Measurements from ENCODE around the gene COBL.
"Not testable (repeated sequence)": the region's sequence is repeated elsewhere in the genome, so short reads cannot be mapped to it uniquely, and the experiment has no call there.

Gene COBL

DNA sequence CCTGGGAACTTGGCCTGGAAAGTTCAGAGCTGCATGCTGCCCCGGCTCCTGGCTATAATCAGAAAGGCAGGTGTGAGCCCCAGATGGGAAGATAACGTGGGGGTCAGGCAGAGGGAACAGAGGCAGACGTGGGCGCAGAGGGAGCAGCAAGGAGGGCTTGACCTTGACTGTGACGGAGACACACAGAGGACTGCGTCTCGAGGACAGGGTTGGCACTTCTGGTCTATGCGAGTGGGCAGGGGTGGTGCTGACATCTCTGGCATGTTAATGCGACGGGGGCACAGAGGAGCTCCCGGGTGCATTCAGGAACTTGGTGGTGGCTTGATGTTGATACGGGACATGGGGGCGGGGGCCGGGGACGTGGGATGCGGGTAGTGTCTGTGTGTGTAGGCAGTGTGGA lies 301.8 kb downstream of the COBL start:
- no peak for DNase-seq

DNA sequence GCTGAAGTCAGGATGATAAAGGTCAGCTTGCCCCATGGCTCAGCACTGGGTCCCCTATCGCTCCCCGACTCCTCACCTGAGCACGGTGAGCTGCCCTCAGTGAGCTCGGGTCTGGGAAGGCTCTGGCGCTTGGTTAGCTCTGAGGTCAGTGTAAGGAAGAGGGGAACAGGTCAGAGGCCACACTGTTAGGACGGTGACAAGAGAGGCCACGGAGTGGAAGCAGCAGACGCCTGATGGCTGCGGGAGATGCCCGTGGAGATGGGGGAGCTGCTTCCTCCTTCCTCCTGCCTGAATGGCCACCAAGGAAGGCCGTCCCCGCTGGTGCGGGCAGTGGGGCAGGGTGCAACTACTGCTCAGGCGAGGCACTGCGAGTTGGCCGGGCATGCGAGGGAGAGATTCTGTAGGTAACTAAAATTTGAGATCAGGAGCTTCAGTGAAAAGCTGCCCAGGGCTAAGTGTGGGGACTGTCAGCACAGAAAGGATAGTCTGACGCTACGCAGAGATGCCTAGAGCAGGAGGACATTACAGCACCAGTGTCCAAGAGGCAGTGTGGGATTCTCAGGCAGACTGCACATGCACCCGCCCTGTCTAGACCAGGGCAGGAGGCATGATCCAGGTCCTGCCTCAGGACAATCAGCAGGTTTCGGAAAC lies 302.6 kb downstream of the COBL start:
- DNase-seq = no peak

DNA sequence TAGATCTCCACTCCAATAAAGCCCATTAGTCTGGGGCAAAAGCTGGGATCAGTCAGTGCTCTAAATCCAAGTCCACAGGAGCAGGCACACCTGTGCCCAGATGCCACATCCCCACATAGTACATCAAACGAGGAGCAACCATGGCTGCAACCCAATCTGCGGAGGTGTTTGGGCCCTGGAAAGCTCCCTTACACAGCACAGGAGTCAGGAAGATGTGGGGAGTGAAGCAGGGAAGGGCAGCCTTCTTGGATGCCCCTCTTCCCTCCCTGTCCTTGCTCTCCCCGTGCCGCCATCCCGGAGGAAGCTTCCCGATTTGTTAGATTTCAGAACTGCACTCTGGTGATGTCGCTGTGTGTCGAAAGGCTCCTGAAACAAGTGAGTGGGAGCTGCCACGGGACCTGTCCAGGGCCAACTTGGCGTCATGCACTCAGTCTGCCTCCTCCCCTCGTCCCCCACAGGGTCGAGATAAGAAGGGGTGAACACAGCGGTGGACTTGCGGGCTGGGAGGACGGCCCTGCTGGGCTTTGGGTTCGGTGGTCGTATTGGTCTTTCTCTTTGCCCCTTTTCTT lies 303.3 kb downstream of the COBL start:
- no peak for DNase-seq

DNA sequence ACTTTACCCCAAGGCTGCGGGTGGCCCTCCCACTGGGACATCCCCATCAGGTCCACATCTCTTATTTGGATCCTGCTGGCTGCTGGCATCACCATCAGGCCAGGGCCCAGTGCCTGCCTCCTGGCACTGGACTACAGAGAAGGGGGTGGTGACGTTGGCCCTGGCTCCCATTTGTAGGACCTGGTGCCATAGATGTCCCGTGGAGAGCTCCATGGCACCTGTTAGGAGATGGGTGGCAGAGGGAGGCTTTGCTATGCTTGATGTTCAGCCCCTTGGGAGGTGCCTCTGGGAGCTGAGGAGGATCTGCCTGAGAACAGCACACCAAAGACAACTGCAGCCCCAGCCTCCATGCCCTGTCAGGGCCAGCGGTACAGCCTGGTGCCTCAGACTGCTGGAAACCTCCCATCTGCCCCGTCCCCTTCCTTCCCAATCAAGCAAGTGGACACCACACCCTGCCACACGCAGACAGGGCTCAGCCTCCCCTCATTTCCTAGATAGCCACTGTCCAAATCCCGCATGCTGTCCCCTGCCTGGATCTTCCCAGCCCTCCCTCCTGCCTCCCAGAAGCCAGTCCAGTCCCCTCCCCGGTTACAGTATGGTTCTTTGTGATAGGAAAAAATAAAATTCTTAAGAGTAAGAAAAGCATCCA lies 303.9 kb downstream of the COBL start:
- no peak for DNase-seq

DNA sequence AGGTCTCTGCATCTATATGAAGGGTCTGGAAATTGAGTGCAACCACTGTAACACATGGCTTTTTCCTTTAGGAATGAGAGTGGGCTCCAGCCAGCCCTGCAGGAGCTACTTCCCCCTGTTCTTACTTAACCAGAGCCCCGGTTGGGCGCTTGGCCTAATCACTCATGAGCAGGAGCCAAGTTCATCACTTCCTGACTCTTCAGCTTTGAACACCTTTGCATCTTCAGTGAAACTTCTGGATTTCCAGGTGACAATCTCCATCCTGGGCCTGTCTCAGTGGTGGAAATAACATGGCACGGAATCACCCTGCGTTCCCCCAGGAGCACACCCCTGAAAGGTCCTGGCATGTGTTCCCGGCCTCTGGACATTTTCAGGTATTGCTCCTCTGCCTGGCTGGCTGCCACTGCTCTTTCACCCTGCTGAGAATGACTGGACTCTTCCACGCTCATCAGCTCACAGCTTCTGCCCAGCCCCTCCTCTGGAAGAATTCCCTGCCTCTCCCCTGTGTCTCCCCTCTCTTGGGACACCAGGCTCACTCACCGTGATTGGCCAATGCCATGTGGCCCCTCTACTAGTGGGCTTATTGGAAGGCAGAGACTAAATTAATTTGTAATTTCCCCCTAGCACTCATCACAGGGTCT lies 304.8 kb downstream of the COBL start:
- no peak for DNase-seq

DNA sequence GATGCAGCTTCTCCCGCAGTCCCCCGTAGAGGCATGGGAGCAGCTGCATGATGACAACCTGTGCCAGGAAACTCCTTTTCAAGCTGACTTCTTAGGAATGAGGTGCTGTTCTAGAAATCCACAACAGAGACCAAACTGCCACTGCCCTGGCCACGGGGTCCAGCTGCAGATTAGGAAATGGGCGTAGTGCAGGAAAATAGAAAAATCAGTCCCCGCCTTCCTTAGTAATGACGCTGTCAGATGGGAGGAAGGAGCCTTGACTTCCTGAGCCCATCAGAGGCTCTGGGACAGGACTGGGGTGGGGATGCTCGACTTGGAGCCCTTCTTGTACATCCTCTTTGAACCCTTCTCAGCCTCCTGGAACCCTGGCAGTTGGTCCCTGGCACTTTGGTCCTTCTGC lies 306.1 kb downstream of the COBL start:
- DNase-seq = no peak

DNA sequence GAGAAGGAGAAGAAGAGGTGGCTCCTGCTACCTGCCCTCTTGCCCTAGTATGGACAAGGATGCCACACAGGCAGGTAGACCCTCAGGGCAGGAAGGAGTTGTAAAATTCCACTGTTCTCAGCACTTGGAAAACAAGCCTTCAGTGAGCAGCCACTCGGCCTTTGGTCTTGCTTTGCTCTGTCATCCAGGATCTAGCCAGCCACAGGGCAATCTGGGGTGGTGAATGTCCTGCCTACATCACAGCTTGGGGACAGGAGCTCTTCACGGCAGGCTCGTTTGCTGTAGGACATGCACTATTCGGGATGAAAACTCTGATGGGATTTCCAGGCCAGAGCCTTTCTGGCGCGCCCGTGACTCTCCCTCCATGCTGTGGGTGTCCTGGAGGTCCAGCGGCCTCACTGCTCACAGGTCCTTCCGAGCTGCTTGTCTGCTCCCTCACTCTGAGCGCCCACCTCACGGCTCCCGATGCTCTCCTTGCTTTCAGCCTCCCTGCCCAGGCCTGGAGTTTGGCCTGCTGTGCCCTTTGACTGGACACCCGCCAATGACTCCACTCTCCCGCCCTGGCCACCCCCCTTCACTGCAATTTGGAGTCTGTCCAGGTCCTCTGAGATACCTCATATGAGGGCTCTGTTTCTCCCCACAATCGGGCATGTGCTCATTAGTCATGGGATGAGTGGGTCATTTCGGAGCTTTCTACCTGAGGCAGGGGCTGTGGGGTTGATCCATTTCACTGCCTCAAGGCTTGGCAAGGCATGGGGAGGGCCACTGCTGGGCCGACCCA lies 306.7 kb downstream of the COBL start:
- DNase-seq = no peak

DNA sequence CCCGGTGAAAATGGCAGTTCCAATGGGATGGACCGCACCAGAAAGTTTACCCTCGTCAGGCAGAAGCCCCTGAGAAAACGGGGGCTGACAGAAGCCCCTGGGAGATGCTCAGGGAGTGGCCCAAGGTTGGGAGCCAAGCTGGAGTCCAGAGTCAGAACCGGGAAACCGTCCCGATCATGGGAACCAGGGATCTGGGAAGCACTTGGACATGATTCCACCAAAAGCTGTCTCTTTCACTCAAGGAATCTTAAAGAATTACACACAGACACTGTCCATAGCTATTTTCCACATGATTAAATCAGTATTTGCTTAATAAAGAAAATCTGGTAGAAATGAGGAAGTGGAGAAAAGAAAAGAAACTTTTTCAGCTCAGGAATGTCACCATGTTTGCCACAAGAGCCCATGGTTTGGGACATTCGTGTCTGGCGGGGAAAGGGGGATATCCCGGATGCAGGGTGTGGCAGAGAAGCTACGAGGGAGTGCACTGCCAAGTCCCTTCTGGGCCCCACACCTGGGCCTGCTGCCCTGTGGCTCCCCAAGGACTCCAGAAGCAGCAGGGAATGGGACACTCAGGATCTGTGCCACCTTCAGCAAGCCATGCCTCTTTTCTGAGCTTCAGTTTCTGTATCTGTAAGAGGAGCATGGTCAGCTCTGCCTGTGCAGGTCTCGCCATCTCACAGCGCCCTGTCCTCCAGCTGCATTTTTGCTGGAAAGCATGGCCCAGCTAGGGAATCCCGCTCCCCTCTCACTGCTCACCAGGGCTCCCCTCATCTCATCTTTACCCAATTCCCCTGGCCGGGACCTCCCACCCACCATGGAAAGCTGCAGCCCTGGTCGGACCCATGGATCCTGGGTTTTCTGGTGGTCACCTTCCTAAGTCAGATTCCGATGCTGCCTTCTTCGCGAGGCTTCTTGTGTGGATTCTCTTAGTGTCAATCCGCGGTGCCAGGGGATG lies 308.8 kb downstream of the COBL start:
- DNase-seq = no peak

DNA sequence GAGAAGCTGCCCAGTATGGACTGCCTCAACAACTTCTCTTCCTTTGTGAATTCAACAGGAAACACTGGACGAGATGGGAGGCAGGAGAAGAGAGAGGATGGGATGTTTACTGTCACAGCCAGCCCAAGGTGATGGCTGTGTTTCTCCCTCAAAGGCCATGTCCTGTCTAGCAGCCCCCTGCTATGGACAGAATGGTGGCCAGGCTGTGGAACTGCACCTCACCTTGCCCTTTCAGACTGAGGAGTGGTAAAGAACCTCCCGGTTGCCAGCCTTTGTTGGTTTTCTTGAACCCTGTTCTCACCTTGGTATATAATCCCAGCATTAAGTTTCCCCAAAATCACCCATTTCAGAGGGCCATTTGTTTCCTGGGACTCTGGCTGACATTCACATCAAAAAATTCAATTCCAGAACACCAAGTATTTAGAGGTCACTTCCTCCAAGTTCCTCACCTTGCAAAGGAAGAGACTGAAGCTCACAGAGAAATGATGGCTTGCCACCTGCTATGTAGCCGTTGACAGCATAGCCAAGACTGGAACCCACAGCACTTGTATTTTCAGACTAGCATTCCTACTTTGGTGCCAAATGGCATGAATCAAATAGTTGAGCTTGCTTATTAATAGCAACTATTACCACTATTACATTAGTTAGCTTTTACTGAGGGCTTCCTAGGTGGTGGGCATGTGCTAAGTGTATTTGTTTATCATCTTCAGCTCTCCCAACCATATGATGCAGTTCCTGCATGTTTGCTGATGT lies 309.9 kb downstream of the COBL start:
- no peak for DNase-seq

DNA sequence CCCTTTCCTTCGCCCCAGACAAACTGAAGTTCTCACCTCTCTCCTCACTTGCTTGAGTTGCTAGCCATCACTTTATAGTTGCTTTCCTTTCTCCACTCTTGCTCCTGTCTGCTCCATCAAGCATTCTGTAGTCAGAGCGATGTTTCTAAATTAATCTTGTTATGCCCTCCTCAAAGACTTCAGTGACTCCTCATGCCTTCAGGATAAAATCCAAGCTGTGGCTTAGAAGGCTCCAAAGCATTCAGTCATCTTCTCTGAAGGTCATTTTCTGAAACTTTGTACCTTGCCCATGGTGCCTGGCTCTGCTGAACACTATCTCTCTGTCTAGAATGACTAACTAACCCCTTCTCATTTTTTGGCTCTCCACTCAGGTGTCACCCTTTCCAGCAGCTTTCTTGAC lies 311.5 kb downstream of the COBL start:
- DNase-seq = no peak

DNA sequence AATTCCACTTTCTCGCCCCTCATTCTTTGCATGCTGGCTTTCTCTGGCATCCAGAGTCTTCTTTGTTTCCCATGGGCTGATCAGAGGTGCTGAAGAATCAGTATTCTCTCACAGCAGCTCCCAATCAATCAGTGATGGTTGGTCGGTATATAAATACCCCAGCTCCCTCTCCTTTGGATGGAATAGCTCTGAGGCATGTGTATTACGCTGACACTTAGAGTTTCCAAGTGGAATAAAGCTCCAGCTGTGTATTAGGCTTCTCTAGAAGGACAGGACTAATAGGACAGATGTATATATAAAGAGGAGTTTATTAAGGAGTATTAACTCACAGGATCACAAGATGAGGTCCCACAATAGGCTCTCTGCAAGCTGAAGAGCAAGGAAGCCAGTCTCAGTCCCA lies 315.7 kb downstream of the COBL start:
- no peak for DNase-seq

DNA sequence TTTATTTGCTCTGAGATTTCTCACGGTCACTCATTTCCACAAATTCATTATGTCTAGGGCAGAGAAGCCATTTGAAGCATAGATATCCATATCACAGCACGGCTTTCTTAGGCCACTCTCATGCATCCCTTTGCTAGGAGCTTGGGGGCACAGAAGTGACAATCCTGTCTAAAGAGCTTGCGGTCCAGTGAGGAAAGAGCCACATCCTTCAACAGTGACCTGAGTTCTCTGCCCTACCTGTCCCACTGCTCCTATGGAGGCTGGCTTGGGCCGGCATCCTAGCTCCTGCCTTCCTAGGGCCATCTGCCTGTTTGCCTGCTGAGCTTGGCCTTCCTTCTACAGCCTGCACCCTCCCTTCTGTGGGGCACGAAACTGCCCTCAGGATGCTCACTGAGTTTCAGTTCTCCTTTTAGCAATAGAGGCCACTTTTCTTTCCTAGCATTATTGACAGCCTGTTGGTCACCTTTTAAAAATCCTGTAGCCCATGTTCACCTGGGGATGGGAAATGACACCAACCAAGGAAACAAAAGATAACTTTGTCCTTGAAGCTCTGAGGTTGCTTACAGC lies 321.8 kb downstream of the COBL start:
- DNase-seq = no peak

DNA sequence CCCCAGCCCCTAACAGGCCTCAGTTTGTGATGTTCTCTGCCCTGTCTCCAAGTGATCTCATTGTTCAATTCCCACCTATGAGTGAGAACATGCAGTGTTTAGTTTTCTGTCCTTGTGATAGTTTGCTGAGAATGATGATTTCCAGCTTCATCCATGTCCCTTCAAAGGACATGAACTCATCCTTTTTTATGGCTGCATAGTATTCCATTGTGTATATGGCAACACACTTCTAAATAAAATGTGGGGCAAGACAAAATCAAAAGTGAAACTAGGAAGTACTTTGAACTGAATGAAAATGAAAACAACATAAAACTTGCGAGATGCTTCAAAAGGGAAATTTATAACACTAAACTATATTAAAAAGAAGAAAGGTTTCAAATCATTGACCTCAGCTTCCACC lies 326.4 kb downstream of the COBL start:
- not testable (repeated sequence) for DNase-seq

DNA sequence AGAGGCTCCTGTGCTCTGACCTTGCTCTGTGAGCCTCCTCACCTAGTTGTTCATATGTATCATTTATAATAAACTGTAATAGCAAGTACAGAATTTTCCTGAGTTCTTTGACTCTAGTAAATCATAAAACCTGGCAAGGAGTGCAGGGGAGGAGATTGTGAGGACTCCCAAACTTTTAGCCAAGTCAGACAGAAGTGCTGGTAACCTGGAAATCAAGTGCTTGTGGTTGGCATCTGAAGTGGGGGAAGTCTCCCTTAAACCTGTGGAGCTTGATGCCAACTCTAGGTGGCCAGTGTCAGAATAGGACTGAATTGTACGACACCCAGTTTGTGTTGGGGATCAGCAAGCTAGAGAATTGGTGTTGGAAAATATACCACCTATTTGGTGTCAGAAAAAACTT lies 327.6 kb downstream of the COBL start:
- no peak for DNase-seq

DNA sequence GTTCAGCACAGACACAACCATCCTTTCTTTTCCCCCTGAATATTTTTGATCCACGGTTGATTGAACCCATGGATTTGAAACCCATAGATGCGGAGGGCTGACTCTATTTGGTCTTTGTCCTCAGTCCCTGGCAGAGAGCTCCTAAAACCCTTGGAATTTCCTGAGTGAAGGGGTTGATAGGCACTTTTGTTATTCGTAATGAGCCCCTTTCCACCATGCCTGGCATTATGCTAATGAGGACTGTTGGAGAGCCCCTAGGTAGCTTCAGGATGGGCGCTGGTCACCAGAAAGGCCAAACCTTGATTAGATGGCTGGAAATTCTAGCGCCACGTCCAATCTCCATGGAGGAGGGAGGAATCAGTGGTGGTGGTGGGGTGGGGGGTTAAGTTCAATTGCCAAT lies 328.1 kb downstream of the COBL start:
- no peak for DNase-seq

DNA sequence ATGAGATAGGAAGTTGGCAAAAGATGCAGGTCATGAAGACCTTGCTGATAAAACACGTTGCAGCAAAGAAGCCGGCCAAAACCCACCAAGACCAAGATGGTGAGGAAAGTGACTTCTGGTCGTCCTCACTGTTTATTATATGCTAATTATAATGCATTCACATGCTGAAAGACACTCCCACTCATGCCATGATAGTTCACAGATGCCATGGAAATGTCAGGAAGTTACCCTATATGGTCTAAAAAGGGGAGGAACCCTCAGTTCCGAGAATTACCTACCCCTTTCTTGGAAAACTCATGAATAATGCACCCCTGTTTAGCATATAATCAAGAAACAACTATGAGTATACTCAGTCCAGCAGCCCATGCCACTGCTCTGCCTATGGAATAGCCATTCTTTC lies 331.5 kb downstream of the COBL start:
- no peak for DNase-seq

DNA sequence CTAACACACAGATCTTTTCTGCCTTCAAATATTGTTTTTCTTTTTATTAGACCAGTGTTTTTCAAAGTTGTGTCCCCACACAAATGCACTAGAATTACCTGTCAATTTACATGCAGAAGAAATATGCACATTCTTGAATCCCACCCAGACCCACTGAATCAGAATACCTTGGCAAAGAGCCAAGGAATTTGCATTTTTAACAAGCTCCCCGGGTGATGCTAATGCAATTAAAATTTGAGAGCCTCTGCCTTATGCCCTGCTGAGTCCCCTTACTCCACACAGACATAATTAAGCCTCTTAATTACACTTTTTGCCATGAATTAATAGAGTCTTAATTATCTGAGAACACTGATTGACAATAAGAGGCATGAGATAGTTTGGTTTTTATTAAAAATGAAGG lies 332.8 kb downstream of the COBL start:
- DNase-seq = no peak

DNA sequence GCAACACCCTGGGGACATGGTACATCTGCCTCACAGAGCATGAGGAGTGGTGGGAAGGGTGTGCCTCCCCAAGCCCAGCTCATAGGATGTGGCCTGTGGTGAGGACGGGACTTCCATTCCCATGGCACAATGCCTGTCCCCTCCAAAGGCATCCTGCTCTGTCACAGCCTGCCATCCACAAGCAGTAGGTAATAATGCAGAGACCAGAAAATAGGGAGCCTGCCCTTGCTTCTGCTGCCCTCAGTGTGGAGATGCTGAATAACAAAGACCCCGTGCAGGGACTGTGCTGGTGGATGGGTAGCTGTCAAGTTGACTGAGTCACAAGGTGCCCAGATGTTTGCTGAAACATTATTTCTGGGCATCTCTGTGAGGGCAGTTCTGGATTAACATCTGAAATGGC lies 334.0 kb downstream of the COBL start:
- no peak for DNase-seq

DNA sequence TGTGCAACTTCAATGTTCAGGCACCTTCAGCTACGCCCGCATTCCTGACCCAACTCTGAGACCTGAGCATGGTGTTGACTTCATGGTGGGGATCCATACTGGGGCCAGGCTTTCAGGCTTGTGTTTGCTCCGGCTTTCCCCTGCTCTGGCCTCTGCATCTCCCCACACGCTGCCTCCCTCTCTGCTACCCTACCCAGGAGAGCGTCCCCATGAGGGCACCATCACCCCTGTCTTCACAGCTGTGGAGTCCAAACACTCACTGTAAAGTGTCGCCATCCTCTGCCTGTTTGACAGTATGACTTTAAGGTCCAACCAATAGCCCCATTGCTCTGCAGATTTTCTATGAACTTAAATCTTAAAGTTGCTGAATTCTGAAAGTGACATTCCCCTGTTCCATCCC lies 334.9 kb downstream of the COBL start:
- DNase-seq = no peak

DNA sequence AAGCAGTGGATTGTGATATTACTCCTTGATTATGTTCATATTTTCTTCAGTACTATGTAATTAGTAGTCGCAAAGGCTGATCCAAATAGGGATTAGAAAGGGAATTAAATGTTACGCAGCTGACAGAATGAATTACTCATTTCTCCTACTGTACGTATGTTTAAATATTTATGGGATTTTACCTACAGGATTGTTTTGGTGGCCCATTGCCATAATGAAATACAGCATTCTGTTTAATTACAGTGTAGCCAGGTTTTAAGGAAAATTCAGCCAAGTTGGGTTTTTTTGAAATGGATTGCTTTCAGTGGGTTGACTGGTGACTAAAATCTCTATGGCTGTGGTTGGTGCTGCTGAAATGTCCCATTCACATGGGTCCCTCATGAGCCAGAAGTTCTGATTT lies 336.2 kb downstream of the COBL start:
- no peak for DNase-seq

DNA sequence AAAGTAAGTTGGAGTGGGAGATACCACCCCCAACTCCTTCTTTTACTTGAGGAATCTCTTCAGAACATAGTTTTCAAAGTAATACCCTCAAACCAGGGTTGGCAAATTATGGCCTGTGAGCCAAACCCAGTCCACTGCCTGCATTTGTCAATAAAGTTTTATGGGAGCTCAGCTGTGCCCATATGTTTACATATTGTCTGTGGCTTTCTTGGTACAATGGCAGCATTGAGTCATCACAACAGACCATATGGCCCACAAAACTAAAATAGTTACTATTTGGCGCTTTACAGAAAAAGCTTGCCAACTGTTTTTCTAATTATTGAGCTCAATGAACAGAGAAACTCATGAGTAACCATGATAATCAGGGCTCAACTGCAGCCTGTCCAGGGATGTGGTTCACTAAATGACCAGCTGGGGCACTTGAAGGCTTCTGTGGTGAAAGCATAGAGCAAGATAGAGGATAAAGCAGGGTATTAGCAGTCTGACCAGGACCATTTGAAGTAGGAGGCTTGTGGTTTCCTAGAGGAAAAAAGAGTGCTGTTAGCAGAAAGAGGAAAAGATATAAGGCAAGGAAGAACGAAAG lies 337.9 kb downstream of the COBL start:
- no peak for DNase-seq

Measured in NCI-H2029 treated with DMSO at 0.1 percent for 48 hours (cell line).